Hepatocyte (in vitro differentiated cells): ENCODE results near the gene TPRX1. TPM values are rescaled to one million over a fixed set of nuclear protein-coding genes. Genes with fewer than 3 reads are reported as not detected.
"Not testable (repeated sequence)": the region's sequence is repeated elsewhere in the genome, so short reads cannot be mapped to it uniquely, and the experiment has no call there.

Experiments used
- DNase-seq: peaks from one replicate; pipeline ENCODE4 v3.0.0-alpha.2; 2016; ENCODE audit warnings: low spot score
- H2AFZ ChIP-seq: fragments of 200-600 bp; sonication (generic); 2 replicates; pipeline ENCODE4 v1.6.0; 2016; ENCODE audit warnings: antibody characterized with exemption, mild to moderate bottlenecking
- H3K27ac ChIP-seq: fragments of 200-600 bp; sonication (generic); 2 replicates; pipeline ENCODE4 v1.5.1; 2016; ENCODE audit warnings: mild to moderate bottlenecking
- H3K27me3 ChIP-seq: fragments of 200-600 bp; sonication (generic); 2 replicates; pipeline ENCODE4 v1.6.1; 2016
- H3K36me3 ChIP-seq: fragments of 200-600 bp; sonication (generic); replicated peaks from 2 replicates; pipeline ENCODE4 v1.5.1; 2016; ENCODE audit warnings: low read depth; ENCODE audit not compliant: insufficient read depth
- H3K4me1 ChIP-seq: fragments of 200-600 bp; sonication (generic); 2 replicates; pipeline ENCODE4 v1.5.1; 2016; ENCODE audit warnings: mild to moderate bottlenecking, moderate library complexity; ENCODE audit not compliant: insufficient read depth
- H3K4me2 ChIP-seq: fragments of 200-600 bp; sonication (generic); 2 replicates; pipeline ENCODE4 v1.6.0; 2016
- H3K4me3 ChIP-seq: fragments of 200-600 bp; sonication (generic); 2 replicates; pipeline ENCODE4 v1.5.1; 2016; ENCODE audit warnings: mild to moderate bottlenecking
- H3K79me2 ChIP-seq: fragments of 200-600 bp; sonication (generic); 2 replicates; pipeline ENCODE4 v1.6.0; 2017; ENCODE audit warnings: mild to moderate bottlenecking
- H3K9me2 ChIP-seq: fragments of 200-600 bp; sonication (generic); replicated peaks from 2 replicates; pipeline ENCODE4 v1.6.0; 2017; ENCODE audit warnings: mild to moderate bottlenecking; ENCODE audit not compliant: insufficient read depth
- H3K9me3 ChIP-seq: fragments of 200-600 bp; sonication (generic); 2 replicates; pipeline ENCODE4 v1.5.1; 2016; ENCODE audit warnings: low read depth, mild to moderate bottlenecking
- H4K20me1 ChIP-seq: fragments of 200-600 bp; sonication (generic); 2 replicates; pipeline ENCODE4 v1.6.0; 2016; ENCODE audit warnings: mild to moderate bottlenecking; ENCODE audit not compliant: insufficient read depth, poor library complexity, severe bottlenecking
- EZH2 ChIP-seq: fragments of 200-600 bp; sonication (generic); IDR thresholded peaks from 2 replicates; pipeline ENCODE4 v1.6.1; 2016; ENCODE audit warnings: antibody characterized with exemption, mild to moderate bottlenecking, borderline replicate concordance
- EZH2phosphoT487 ChIP-seq: fragments of 200-600 bp; sonication (generic); IDR thresholded peaks from one replicate; pipeline ENCODE4 v1.6.1; 2018; ENCODE audit warnings: antibody characterized with exemption, mild to moderate bottlenecking, low read depth, moderate library complexity; ENCODE audit not compliant: unreplicated experiment, severe bottlenecking
- WGBS: methylation state at CpG from one replicate; pipeline ENCODE4 v1.1.6; 2016; ENCODE audit warnings: low lambda C conversion rate; ENCODE audit errors: missing lambda C conversion rate; 5-methylcytosine and 5-hydroxymethylcytosine counted together
- polyA plus RNA-seq: library from polyadenylated mRNA; unstranded; fragments of >200 nt; fragmentation: Nextera tagmentation; extraction: Ambion mirVana; gene quantifications from 2 replicates; pipeline ENCODE4 v1.2.1, GENCODE V29; 2016
- total RNA-seq: library from RNA; depleted of rRNA; stranded (reverse); fragments of >200 nt; gene quantifications from 2 replicates; pipeline ENCODE4 v1.2.3, GENCODE V29; 2014
- TF ChIP-seq, protein P1 (sequence below): fragments of 200-600 bp; sonication (generic); IDR thresholded peaks from 2 replicates; pipeline ENCODE4 v1.5.1; 2016; ENCODE audit warnings: antibody characterized with exemption, mild to moderate bottlenecking; ENCODE audit not compliant: poor library complexity

Gene TPRX1
- total and polyA plus RNA-seq, 2 experiments from 2014 or later = not detected

- Histone ChIP-seq H2AFZ (no peak overlapping the region), H3K36me3 (no peaks in the 10 kb centered on the region), H3K4me1 (no peaks in the 10 kb centered on the region), H3K4me2 (no peak overlapping the region), H4K20me1 (no peaks in the 10 kb centered on the region), H3K27me3 (no peaks in the 10 kb centered on the region), H3K9me2 (no peaks in the 10 kb centered on the region), H3K4me3 (no peak overlapping the region), H3K9me3 (no peaks in the 10 kb centered on the region), H3K79me2 (no peaks in the 10 kb centered on the region), H3K27ac (no peak overlapping the region)
- peak; percentile 78 for DNase-seq
- TF ChIP-seq, protein P1, sequence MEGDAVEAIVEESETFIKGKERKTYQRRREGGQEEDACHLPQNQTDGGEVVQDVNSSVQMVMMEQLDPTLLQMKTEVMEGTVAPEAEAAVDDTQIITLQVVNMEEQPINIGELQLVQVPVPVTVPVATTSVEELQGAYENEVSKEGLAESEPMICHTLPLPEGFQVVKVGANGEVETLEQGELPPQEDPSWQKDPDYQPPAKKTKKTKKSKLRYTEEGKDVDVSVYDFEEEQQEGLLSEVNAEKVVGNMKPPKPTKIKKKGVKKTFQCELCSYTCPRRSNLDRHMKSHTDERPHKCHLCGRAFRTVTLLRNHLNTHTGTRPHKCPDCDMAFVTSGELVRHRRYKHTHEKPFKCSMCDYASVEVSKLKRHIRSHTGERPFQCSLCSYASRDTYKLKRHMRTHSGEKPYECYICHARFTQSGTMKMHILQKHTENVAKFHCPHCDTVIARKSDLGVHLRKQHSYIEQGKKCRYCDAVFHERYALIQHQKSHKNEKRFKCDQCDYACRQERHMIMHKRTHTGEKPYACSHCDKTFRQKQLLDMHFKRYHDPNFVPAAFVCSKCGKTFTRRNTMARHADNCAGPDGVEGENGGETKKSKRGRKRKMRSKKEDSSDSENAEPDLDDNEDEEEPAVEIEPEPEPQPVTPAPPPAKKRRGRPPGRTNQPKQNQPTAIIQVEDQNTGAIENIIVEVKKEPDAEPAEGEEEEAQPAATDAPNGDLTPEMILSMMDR = peak; percentile 65
- TF ChIP-seq EZH2phosphoT487 = no peak
- WGBS = 26% methylated on average over 16 of the region's 19 CpGs
Observed at GRCh38 chr19:47765523-47766358, 38.6 kb downstream of the TPRX1 start.

- H3K4me2 ChIP-seq, H3K4me1 ChIP-seq, H2AFZ ChIP-seq, H3K79me2 ChIP-seq, H3K27me3 ChIP-seq, DNase-seq, H3K27ac ChIP-seq, H3K36me3 ChIP-seq, H4K20me1 ChIP-seq, H3K4me3 ChIP-seq, H3K9me3 ChIP-seq, H3K9me2 ChIP-seq: not testable (repeated sequence)
- 93% methylated on average over 3 of the region's 3 CpGs for WGBS
Observed at GRCh38 chr19:47764705-47765104, 39.6 kb downstream of the TPRX1 start.

- no peaks in the 10 kb centered on the region for H4K20me1 ChIP-seq
- H3K4me3 ChIP-seq = no peak overlapping the region
- H3K79me2 ChIP-seq = no peaks in the 10 kb centered on the region
- 76% methylated on average over 18 of the region's 18 CpGs for WGBS
- H2AFZ ChIP-seq = no peak overlapping the region
- H3K9me2 ChIP-seq = no peaks in the 10 kb centered on the region
- peaks cover under 1% of the 10 kb centered on the region for H3K4me1 ChIP-seq
- no peak for DNase-seq
- H3K27ac ChIP-seq = no peak overlapping the region
- H3K4me2 ChIP-seq = no peak overlapping the region
- H3K27me3 ChIP-seq = no peaks in the 10 kb centered on the region
- H3K9me3 ChIP-seq = no peaks in the 10 kb centered on the region
- TF ChIP-seq EZH2 (no peak), EZH2phosphoT487 (no peak)
- TF ChIP-seq, protein P1 = no peak
- peaks cover 3% of the 10 kb centered on the region for H3K36me3 ChIP-seq
Observed at GRCh38 chr19:47762615-47763308, 41.6 kb downstream of the TPRX1 start.

DNA sequence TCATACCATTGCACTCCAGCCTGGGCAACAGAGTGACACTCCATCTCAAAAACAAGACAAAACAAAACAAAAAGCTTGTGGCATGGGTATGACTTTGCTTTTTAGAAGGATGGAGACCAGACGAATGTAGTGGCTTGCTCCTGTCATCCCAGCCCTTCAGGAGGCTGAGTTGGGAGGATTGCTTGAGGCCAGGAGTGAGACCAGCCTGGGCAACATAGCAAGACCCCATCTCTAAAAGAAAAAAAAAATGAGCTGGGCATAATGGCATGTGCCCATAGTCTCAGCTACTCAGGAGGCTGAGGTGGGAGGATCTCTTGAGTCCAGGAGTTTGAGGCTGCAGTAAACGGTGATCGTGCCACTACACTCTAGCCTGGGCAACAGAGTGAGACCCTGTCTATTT, 42.2 kb downstream of the TPRX1 start:
- Histone ChIP-seq H2AFZ (no peak overlapping the region), H3K4me1 (peaks cover 5% of the 10 kb centered on the region), H4K20me1 (no peaks in the 10 kb centered on the region), H3K79me2 (no peaks in the 10 kb centered on the region), H3K27ac (no peak overlapping the region), H3K4me2 (no peak overlapping the region), H3K9me3 (no peaks in the 10 kb centered on the region), H3K36me3 (peaks cover 3% of the 10 kb centered on the region), H3K4me3 (no peak overlapping the region), H3K9me2 (no peaks in the 10 kb centered on the region), H3K27me3 (no peaks in the 10 kb centered on the region)
- TF ChIP-seq EZH2 = no peak
- no peak for TF ChIP-seq EZH2phosphoT487
- TF ChIP-seq, protein P1 = no peak
- 92% methylated on average over 3 of the region's 3 CpGs for WGBS
- DNase-seq = no peak
